H1 (cell line): ENCODE results near the gene ZBTB4. TPM values are rescaled to one million over a fixed set of nuclear protein-coding genes. Genes with fewer than 3 reads are reported as not detected.

Experiments
- CTCF ChIA-PET: fragments of 300-600 bp; sonication (Branson Sonifier 250); formaldehyde crosslinking; loops from one replicate; lab custom pipeline; 2021; ENCODE audit not compliant: partially characterized antibody; lab: Charles Lee
- POLR2A ChIA-PET: fragments of 300-600 bp; sonication (Branson Sonifier 250); formaldehyde crosslinking; loops from one replicate; lab custom pipeline; 2021; ENCODE audit warnings: inconsistent platforms; ENCODE audit not compliant: partially characterized antibody; lab: Charles Lee
- DNase-seq, 2 experiments: peaks; one replicate each; pipeline versions ENCODE4 v3.0.0 to v3.0.0-alpha.2; 2010 to 2022; ENCODE audit warnings: low spot score in 2 of 2, low read depth in 1 of 2, mixed read lengths in 1 of 2
- FAIRE-seq: peaks from 2 replicates; lab custom pipeline; 2011; peaks lifted over from hg19 to GRCh38; lab: Jason Lieb, UNC
- H2AFZ ChIP-seq: 2 replicates; pipeline ENCODE4 v1.8.1; 2012; ENCODE audit warnings: low read length, inconsistent platforms
- H2AK5ac ChIP-seq: 2 replicates; pipeline ENCODE4 v1.6.1; 2013; ENCODE audit warnings: low read depth, low read length
- H2BK120ac ChIP-seq: replicated peaks from 2 replicates; pipeline ENCODE3; 2013; ENCODE audit warnings: low read depth, low read length, inconsistent platforms
- H2BK12ac ChIP-seq: 2 replicates; pipeline ENCODE4 v1.6.1; 2013; ENCODE audit warnings: low read depth, low read length
- H2BK15ac ChIP-seq: 2 replicates; pipeline ENCODE4 v1.6.1; 2013; ENCODE audit warnings: low read length
- H2BK20ac ChIP-seq: 2 replicates; pipeline ENCODE4 v1.6.1; 2013; ENCODE audit warnings: low read length
- H2BK5ac ChIP-seq: 2 replicates; pipeline ENCODE4 v1.6.1; 2013; ENCODE audit warnings: low read depth, low read length
- H3K14ac ChIP-seq: 2 replicates; pipeline ENCODE4 v1.6.1; 2013; ENCODE audit warnings: inconsistent platforms; ENCODE audit not compliant: insufficient read length
- H3K18ac ChIP-seq: 2 replicates; pipeline ENCODE4 v1.6.1; 2013; ENCODE audit warnings: low read length; ENCODE audit errors: extremely low read depth
- H3K23ac ChIP-seq: 2 replicates; pipeline ENCODE4 v1.6.1; 2013; ENCODE audit warnings: inconsistent platforms; ENCODE audit not compliant: insufficient read length
- H3K23me2 ChIP-seq: 2 replicates; pipeline ENCODE4 v1.6.1; 2013; ENCODE audit warnings: low read depth, low read length
- H3K27ac ChIP-seq: 2 replicates; pipeline ENCODE4 v1.6.1; 2011; ENCODE audit warnings: low read depth, low read length, inconsistent platforms
- H3K27me3 ChIP-seq, 4 experiments: replicated peaks in 1 of 4; 1 replicate in 1 of 4; 2 replicates in 3 of 4; pipeline versions ENCODE4 v1.6.1 to v1.8.1; 2011 to 2013; ENCODE audit warnings: low read length in 3 of 4, mild to moderate bottlenecking in 3 of 4, inconsistent platforms in 2 of 4, mixed read lengths in 2 of 4, moderate library complexity in 1 of 4; ENCODE audit not compliant: control insufficient read depth in 3 of 4, insufficient read depth in 3 of 4; ENCODE audit errors: extremely low read depth in 1 of 4
- H3K36me3 ChIP-seq, 4 experiments: 2 replicates each; pipeline versions ENCODE4 v1.6.1 to v1.8.1; 2011 to 2013; ENCODE audit warnings: mild to moderate bottlenecking in 4 of 4, low read length in 3 of 4, moderate library complexity in 2 of 4, control low read depth in 1 of 4, inconsistent platforms in 1 of 4; ENCODE audit not compliant: insufficient read depth in 4 of 4, control insufficient read depth in 2 of 4
- H3K4ac ChIP-seq: replicated peaks from 2 replicates; pipeline ENCODE3; 2013; ENCODE audit warnings: low read length, low read depth, mixed read lengths, inconsistent platforms; ENCODE audit not compliant: insufficient read length
- H3K4me1 ChIP-seq, 4 experiments: replicated peaks in 1 of 4; 1 replicate in 1 of 4; 2 replicates in 3 of 4; pipeline versions ENCODE4 v1.6.1 to v1.8.1; 2011 to 2013; ENCODE audit warnings: low read length in 3 of 4, inconsistent platforms in 2 of 4, mixed read lengths in 1 of 4; ENCODE audit not compliant: insufficient read depth in 4 of 4, control insufficient read depth in 3 of 4
- H3K4me2 ChIP-seq, 2 experiments: 2 replicates each; pipeline versions ENCODE4 v1.6.1 to v1.8.1; 2011 to 2013; ENCODE audit warnings: low read depth in 2 of 2, low read length in 2 of 2, control low read depth in 1 of 2, inconsistent platforms in 1 of 2, mild to moderate bottlenecking in 1 of 2; ENCODE audit not compliant: insufficient read depth in 1 of 2
- H3K4me3 ChIP-seq, 4 experiments: fragments of 200-600, 300-600 bp in 1 of 4; sonication (generic), shearing (Covaris generic), sonication (Bioruptor Twin) in 1 of 4; 2 replicates each; pipeline versions ENCODE4 v1.5.1 to v1.8.1; 2011 to 2016; ENCODE audit warnings: low read length in 4 of 4, low read depth in 3 of 4, control low read depth in 2 of 4, inconsistent platforms in 2 of 4, mild to moderate bottlenecking in 2 of 4, mixed read lengths in 1 of 4, moderate library complexity in 1 of 4; ENCODE audit not compliant: insufficient read depth in 2 of 4; ENCODE audit errors: extremely low read depth in 1 of 4
- H3K56ac ChIP-seq: replicated peaks from 2 replicates; pipeline ENCODE3; 2013; ENCODE audit warnings: low read depth, mild to moderate bottlenecking, mixed read lengths, low read length, inconsistent platforms; ENCODE audit not compliant: insufficient read length
- H3K79me1 ChIP-seq: 2 replicates; pipeline ENCODE4 v1.6.1; 2013; ENCODE audit warnings: low read depth, low read length, control low read depth
- H3K79me2 ChIP-seq, 2 experiments: 2 replicates each; pipeline versions ENCODE4 v1.6.1 to v1.8.1; 2012 to 2013; ENCODE audit warnings: low read length in 2 of 2, mild to moderate bottlenecking in 2 of 2, inconsistent platforms in 1 of 2; ENCODE audit not compliant: insufficient read depth in 2 of 2, control insufficient read depth in 1 of 2
- H3K9ac ChIP-seq, 4 experiments: replicated peaks in 1 of 4; 1 replicate in 1 of 4; 2 replicates in 3 of 4; pipeline versions ENCODE4 v1.6.1 to v1.8.1; 2011 to 2013; ENCODE audit warnings: low read depth in 3 of 4, low read length in 3 of 4, control low read depth in 2 of 4, mild to moderate bottlenecking in 2 of 4, moderate library complexity in 2 of 4, inconsistent platforms in 1 of 4; ENCODE audit errors: extremely low read depth in 1 of 4
- H3K9me3 ChIP-seq, 2 experiments: 2 replicates each; pipeline versions ENCODE4 v1.6.1 to v1.8.1; 2012 to 2013; ENCODE audit warnings: mild to moderate bottlenecking in 2 of 2, moderate library complexity in 2 of 2, control low read depth in 1 of 2, inconsistent platforms in 1 of 2, low read depth in 1 of 2, low read length in 1 of 2, mixed read lengths in 1 of 2; ENCODE audit not compliant: insufficient read depth in 2 of 2
- H4K20me1 ChIP-seq, 2 experiments: replicated peaks in 1 of 2; 2 replicates each; pipeline versions ENCODE3 to v1.8.1; 2011 to 2013; ENCODE audit warnings: inconsistent platforms in 2 of 2, low read length in 2 of 2, mild to moderate bottlenecking in 1 of 2; ENCODE audit not compliant: insufficient read depth in 2 of 2, control insufficient read depth in 1 of 2
- H4K5ac ChIP-seq: 2 replicates; pipeline ENCODE4 v1.6.1; 2013; ENCODE audit warnings: low read length, low read depth, mixed read lengths, inconsistent platforms; ENCODE audit not compliant: insufficient read length
- H4K8ac ChIP-seq: 2 replicates; pipeline ENCODE4 v1.8.0; 2013; ENCODE audit warnings: mild to moderate bottlenecking, moderate library complexity, low read length, inconsistent platforms; ENCODE audit not compliant: insufficient read depth; ENCODE audit errors: extremely low read depth
- H4K91ac ChIP-seq: replicated peaks from 2 replicates; pipeline ENCODE3; 2013; ENCODE audit warnings: low read length, mixed read lengths, inconsistent platforms; ENCODE audit not compliant: insufficient read length
- ASH2L ChIP-seq: fragments of 200-600, 300-600 bp; sonication (generic); IDR thresholded peaks from one replicate; pipeline ENCODE4 v1.7.1; 2017; ENCODE audit warnings: low read length
- CEBPB ChIP-seq: IDR thresholded peaks from 2 replicates; pipeline ENCODE4 v1.6.1; 2012; ENCODE audit warnings: low read depth, low read length
- E2F6 ChIP-seq: IDR thresholded peaks from 2 replicates; pipeline ENCODE4 v1.6.1; 2012; ENCODE audit warnings: inconsistent platforms
- EGR1 ChIP-seq: IDR thresholded peaks from 2 replicates; pipeline ENCODE4 v1.6.1; 2011; ENCODE audit warnings: low read depth, low read length, borderline replicate concordance
- JUN ChIP-seq: IDR thresholded peaks from 2 replicates; pipeline ENCODE4 v1.6.1; 2011; ENCODE audit warnings: low read depth, mild to moderate bottlenecking, improper control_type of control experiment, low read length
- MAFK ChIP-seq: IDR thresholded peaks from 2 replicates; pipeline ENCODE4 v1.6.1; 2012; ENCODE audit warnings: low read depth, mild to moderate bottlenecking, improper control_type of control experiment, low read length
- NRF1 ChIP-seq: IDR thresholded peaks from 2 replicates; pipeline ENCODE4 v1.6.1; 2011; ENCODE audit warnings: mild to moderate bottlenecking, low read depth, low read length, improper control_type of control experiment
- POU5F1 ChIP-seq: IDR thresholded peaks from 2 replicates; pipeline ENCODE4 v1.6.1; 2011; ENCODE audit warnings: low read depth, mild to moderate bottlenecking, low read length, moderate library complexity
- RBBP5 ChIP-seq: IDR thresholded peaks from 2 replicates; pipeline ENCODE4 v1.7.1; 2012; ENCODE audit warnings: low read depth, mild to moderate bottlenecking, inconsistent platforms, low read length, moderate library complexity, borderline replicate concordance
- RXRA ChIP-seq: IDR thresholded peaks from 2 replicates; pipeline ENCODE4 v1.6.1; 2011; ENCODE audit warnings: low read depth, mild to moderate bottlenecking, low read length, moderate library complexity; ENCODE audit not compliant: insufficient read depth
- SP1 ChIP-seq: IDR thresholded peaks from 2 replicates; pipeline ENCODE4 v1.6.1; 2011; ENCODE audit warnings: low read depth, low read length
- TEAD4 ChIP-seq: IDR thresholded peaks from 2 replicates; pipeline ENCODE4 v1.6.1; 2012; ENCODE audit warnings: low read depth, low read length, inconsistent platforms, mixed read lengths
- WGBS, 2 experiments: shearing (Covaris generic) in 1 of 2; methylation state at CpG; one replicate each; pipeline versions ENCODE4 v1.1.6 to v1.1.7; 2013 to 2015; ENCODE audit warnings: low lambda C conversion rate in 2 of 2, mixed read lengths in 2 of 2, inconsistent platforms in 1 of 2, low coverage in 1 of 2, missing lambda C conversion rate in 1 of 2; ENCODE audit not compliant: insufficient replicate concordance in 2 of 2, insufficient coverage in 1 of 2, insufficient read length in 1 of 2; ENCODE audit errors: extremely low coverage in 1 of 2, missing lambda C conversion rate in 1 of 2; 5-methylcytosine and 5-hydroxymethylcytosine counted together
- polyA plus RNA-seq, 7 experiments: library from polyadenylated mRNA; depleted of rRNA in 3 of 7; stranded (reverse) in 5 of 7; unstranded in 2 of 7; fragments of >200 nt in 5 of 7; fragments of 200-250 nt in 2 of 7; gene quantifications; 1 replicate in 5 of 7; 2 replicates in 1 of 7; 4 replicates in 1 of 7; pipeline versions ENCODE4 v1.2.1 to v1.2.3, GENCODE V29; 2011 to 2013; ENCODE audit warnings: missing spikeins in 2 of 7, mixed read lengths in 2 of 7
- total RNA-seq: library from RNA; stranded (reverse); fragmentation: NEBNext Ultra II Directional; extraction: Animal tissue kit (Norgen Biotek cat#: 25700); gene quantifications from 2 replicates; pipeline ENCODE4 v1.2.1, GENCODE V29; 2021

Gene ZBTB4
- total and polyA plus RNA-seq, 2 of the 8 experiments (the other 6 are each of a cell fraction or from before 2014, with no cell fraction given) = 5.9 to 10.1 TPM

- no peak overlapping the region for H3K23ac ChIP-seq
- peaks cover 34% of the 10 kb centered on the region for H3K23me2 ChIP-seq
- no peak overlapping the region for H2BK15ac ChIP-seq
- H3K4me1 ChIP-seq = peaks cover 3 to 35% (median 17%) of the 10 kb centered on the region in 4 experiments
- H3K18ac ChIP-seq = peak overlapping the region; percentile 100
- H4K5ac ChIP-seq = peak overlapping the region; percentile 95
- peak overlapping the region; percentile 58 for H3K4ac ChIP-seq
- peak overlapping the region; percentile 73 to 95 (median 92) for H3K9ac ChIP-seq
- H4K8ac ChIP-seq = peak overlapping the region; percentile 97; the same call in 1 of the 2 replicates
- peak overlapping the region; percentile 94 for H4K91ac ChIP-seq
- H3K14ac ChIP-seq = no peak overlapping the region
- FAIRE-seq (no peak), DNase-seq (peak in 1 of 2 experiments; percentile 90)
- H3K9me3 ChIP-seq = no peaks in the 10 kb centered on the region
- H2AFZ ChIP-seq = no peak overlapping the region; the same call in 1 of the 2 replicates
- CTCF ChIA-PET = interaction anchor here (0.7 to 5.4 kb wide), 19 partner anchors 8 to 144 kb away, joined by 3 to 26 read pairs (median 3); partner anchors contain the start of genes NLGN2, SLC35G6, SPEM2 and TMEM256
- no peaks in the 10 kb centered on the region for H3K79me1 ChIP-seq
- POLR2A ChIA-PET = interaction anchor here (0.6 to 15.5 kb wide), 24 partner anchors 8 to 247 kb away, joined by 3 to 339 read pairs (median 4); partner anchors contain the start of genes ACAP1, NLGN2, POLR2A and SLC35G6
- peaks cover 2 to 19% (median 13%) of the 10 kb centered on the region in 4 experiments; a peak in 6 of 7 replicates for H3K27me3 ChIP-seq
- peak overlapping the region; percentile 50 to 83 (median 67) for H3K4me3 ChIP-seq
- no peak overlapping the region for H2BK20ac ChIP-seq
- H3K4me2 ChIP-seq = peak overlapping the region; percentile 91
- no peaks in the 10 kb centered on the region for H3K79me2 ChIP-seq
- peak overlapping the region; percentile 98 for H3K27ac ChIP-seq
- no peaks in the 10 kb centered on the region for H4K20me1 ChIP-seq
- peak overlapping the region; percentile 92 for H3K56ac ChIP-seq
- H2BK5ac ChIP-seq = peak overlapping the region; percentile 90
- H3K36me3 ChIP-seq = no peaks in the 10 kb centered on the region
- 2% methylated on average over 37 of the region's 46 CpGs; no CpG with 5 or more reads in 1 of the 2 experiments for WGBS, 2 experiments
- H2BK120ac ChIP-seq = peak overlapping the region; percentile 57
- no peak overlapping the region for H2AK5ac ChIP-seq
- H2BK12ac ChIP-seq = peak overlapping the region; percentile 80; the same call in 1 of the 2 replicates
- TF ChIP-seq E2F6 (no peak), MAFK (no peak), NRF1 (no peak), POU5F1 (no peak), CEBPB (no peak), SP1 (no peak), RBBP5 (no peak), TEAD4 (no peak), ASH2L (no peak), EGR1 (0 out of 2 replicates have a peak, but pooled peaks have one; percentile 25), RXRA (no peak), JUN (no peak)
These were observed 39.2 kb downstream of the ZBTB4 start for GRCh38 chr17:7440113-7440833.
